Endometrial microvascular endothelial cells (primary cell): Measurements from ENCODE around the gene ARHGEF25. TPM values are rescaled to one million over a fixed set of nuclear protein-coding genes. Genes with fewer than 3 reads are reported as not detected.
"Not testable (repeated sequence)": the region's sequence is repeated elsewhere in the genome, so short reads cannot be mapped to it uniquely, and the experiment has no call there.

ENCODE experiments used
- in situ Hi-C: cut with HindIII; loops from 2 replicates; pipeline ENCODE4 v1.10.0; 2017; ENCODE audit warnings: low sequenced_read_pairs, low pct_unique_long_range_greater_than_20kb; ENCODE audit errors: inconsistent ontology term
- total RNA-seq: library from RNA; depleted of rRNA; stranded (reverse); fragments of >200 nt; gene quantifications from one replicate; pipeline ENCODE4 v1.2.3, GENCODE V29; 2015; ENCODE audit errors: inconsistent ontology term

ARHGEF25 gene
- total RNA-seq, 1 donor from 2014 or later, result 0.09 TPM

- in situ Hi-C loops, result no loop called here
These were observed 5.4 kb upstream of the ARHGEF25 start for GRCh38 chr12:57605811-57606311.

GRCh38 chr12:57606399-57606798, 4.8 kb upstream of the ARHGEF25 start:
- in situ Hi-C loops, result no loop called here

GRCh38 chr12:57606821-57607220, 4.4 kb upstream of the ARHGEF25 start:
- in situ Hi-C loops, result no loop called here

DNA sequence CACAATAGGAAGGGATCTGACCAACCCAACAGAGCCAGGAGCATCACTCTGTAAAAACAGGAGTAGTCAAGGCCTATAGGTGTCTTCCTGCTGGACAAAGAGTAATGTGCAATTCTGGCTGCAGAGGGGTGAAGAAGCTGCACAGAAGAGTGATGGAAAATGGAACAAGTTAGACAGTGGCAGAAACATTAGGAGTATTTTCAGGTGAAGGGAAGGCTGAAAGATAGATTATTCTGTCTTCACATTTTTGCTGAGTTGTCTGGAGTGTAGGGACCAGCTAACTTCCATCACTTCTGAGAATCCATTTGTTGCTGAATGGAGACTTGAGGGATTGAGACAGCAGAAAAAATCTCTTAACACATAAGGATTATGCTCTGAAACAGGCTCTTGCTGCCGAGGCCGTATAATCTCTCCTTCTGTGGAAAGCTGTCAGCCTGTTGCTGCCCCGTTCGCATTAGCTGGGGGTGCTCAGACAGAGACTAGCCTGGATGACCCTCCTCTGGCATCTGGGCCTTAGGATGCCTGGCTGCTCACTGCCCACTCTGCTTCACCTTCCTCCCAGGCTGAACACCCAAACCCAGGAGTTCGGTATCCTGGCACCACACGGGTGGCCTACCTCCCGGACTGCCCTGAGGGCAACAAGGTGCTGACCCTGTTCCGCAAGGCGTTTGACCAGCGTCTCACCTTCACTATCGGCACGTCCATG, 3.1 kb upstream of the ARHGEF25 start:
- in situ Hi-C loops, result no loop called here

DNA sequence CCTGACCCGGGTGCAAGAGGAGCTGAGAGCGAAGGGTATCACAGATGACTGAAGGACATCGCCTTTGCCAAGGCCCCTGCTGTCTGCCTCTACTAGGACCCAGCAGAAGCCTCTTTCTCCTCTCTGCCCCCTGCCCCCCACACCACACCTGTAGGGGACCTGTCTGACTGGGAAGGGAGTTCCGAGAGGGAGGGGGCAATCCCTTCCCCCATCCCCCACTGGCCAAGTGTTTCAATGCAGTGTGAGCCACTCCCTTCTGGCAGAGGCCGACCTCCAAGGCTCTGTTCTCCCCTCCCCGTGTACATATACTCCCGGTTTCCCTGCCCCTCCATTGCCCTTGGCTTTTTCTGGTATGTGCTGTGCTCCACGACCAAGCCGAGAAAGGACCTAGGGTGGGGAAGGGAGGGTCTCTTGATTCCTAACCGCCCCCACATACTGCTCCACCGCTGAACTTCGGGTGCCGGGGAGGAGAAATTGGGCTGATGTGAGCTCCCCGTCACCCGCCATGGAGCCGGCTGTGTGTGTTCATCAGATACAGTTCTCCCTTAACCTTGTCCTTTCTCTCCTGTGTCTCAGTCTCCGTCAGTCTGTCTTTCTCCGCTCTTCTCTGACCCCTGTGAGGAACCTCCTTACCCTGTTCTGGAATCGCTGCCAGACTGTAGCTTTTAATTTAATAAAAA, 2.0 kb upstream of the ARHGEF25 start:
- in situ Hi-C loops, result no loop called here

DNA sequence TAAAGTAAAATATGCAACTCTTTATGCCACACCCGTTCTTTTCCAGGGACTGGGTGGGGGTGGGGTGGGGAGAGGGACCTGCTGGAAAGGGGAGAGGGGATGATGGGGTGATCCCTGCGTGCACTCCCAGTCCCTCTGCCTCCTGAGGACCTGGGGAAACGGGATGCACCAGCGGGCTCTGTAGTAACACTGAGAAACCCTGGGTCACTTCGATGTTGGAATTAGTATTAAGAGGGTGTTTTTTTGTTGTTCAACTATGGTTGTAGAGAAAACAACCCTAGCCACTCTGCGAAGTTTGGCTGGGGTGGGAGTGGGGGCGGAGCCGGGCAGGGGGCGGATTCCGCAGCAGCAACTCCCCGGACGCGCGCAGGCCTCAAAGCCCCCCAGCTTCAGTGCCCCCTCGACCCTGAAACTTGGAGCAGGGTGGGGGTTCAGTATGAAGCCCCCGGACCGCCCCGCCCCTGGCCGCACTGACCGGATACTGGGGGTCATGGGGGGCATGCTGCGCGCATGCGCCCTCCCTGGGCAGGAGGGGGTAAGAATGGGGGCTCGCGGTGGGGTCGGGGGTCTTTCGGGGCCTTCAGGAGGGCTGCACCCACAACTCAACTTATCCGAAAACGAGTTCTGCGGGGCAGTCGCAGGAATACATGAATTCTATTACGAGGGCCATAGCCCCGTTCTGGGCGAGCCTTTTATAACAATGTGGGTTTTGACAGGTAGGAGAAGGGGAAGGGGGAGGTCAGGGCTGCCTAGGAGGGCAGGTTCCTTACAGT, 1.3 kb upstream of the ARHGEF25 start:
- in situ Hi-C loops, result no loop called here

DNA sequence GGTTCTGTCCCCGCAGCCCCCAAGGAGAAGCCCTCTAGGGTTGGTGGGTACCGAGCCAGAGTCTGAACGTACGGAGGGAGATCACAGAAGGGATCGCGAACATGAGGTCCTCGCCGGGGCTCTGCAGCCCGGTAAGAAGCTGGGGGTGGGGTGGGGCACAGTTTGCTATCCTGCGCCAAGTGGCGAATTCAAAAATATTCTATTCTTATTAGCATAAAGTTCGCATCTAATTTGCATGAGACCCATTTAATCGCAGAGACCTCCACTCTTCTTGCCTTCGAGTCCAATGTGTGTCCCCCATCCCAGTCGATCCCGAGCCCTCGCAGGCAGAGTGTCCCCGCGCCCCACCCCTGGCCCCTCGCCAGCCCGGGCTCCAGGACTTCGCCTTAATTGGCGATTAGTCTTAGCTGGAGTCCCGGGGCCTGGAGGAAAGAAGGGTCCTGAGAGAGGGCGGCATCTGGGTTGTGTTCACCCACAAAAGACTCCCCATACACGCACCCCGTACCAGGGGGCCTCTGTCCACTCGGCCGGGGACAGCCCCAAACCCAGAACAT, 604 bp upstream of the ARHGEF25 start:
- in situ Hi-C loops, result no loop called here

GRCh38 chr12:57611827-57612710, 834 bp downstream of the ARHGEF25 start:
- in situ Hi-C loops, result no loop called here

DNA sequence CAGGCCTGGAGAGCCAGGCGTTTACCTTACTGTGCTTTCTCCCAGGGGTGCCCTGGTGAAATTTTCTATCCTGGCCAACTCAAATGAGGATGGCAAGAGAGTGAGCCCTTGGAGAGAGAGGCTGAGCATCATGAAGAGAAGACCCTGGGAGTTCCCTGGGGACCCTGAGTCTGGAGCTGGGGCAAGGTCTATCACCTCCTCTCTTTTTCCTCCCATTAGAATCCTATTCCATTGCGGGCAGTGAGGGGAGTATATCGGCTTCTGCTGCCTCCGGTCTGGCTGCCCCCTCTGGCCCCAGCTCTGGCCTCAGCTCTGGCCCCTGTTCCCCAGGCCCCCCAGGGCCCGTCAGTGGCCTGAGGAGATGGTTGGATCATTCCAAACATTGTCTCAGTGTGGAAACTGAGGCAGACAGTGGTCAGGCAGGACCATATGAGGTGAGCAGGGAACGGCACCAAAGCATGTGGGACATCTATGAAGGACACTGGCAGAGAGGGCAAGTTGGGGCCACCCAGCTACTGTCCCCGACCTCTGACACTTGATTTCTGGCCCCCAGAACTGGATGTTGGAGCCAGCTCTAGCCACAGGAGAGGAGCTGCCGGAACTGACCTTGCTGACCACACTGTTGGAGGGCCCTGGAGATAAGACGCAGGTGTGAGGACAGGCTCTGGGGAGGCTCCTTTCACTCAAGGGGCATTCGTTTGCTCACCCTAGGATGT, 1.6 kb downstream of the ARHGEF25 start:
- in situ Hi-C loops, result no loop called here

DNA sequence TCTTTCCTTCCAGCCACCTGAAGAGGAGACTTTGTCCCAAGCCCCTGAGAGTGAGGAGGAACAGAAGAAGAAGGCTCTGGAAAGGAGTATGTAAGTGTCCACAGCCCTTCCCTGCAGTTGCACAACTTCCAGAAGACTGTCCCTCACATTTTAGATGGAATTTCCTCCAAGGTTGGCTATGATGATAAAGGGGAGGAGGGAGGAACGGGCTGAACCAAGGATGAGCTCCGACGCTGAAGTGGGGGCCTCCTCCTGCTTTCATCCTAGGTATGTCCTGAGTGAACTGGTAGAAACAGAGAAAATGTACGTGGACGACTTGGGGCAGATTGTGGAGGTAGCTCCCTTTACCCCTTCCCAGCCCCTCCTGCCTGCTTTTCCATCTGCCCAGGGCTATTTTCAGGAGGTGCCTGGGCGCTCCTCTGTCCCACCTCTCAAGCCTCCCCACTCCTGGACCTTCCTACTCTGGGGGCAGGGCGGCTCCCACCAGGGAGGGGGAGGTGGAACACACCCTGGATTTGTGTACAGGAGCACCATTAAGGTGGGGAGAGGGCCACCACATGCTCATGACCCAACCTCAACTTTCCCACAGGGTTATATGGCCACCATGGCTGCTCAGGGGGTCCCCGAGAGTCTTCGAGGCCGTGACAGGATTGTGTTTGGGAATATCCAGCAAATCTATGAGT, 2.3 kb downstream of the ARHGEF25 start:
- in situ Hi-C loops, result no loop called here

- in situ Hi-C loops, result no loop called here
These were observed 3.1 kb downstream of the ARHGEF25 start for GRCh38 chr12:57614178-57614947.

DNA sequence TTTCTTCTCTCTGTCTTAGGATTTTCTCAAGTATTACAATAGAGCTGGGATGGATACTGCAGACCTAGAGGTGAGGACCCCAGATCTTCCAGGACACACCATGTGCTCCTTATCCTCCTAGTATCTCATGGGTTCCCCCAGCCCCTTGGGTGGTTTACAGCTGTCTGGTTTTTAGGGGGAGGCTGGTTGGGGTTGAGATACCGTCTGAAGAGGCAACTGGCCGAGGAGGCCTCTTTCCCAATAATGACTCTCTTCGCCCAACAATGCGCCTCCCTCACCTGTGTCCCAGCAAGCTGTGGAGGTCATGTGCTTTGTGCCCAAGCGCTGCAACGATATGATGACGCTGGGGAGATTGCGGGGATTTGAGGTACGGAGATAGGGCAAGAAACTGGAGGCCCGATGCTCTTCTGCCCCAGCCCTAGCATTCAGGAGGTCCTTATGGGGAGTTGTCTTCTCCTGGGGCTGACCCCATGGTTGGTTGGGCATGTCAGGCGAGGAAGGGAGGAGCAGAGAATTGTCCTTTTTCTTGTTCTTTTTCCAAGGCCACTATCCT, 3.8 kb downstream of the ARHGEF25 start:
- in situ Hi-C loops, result no loop called here

DNA sequence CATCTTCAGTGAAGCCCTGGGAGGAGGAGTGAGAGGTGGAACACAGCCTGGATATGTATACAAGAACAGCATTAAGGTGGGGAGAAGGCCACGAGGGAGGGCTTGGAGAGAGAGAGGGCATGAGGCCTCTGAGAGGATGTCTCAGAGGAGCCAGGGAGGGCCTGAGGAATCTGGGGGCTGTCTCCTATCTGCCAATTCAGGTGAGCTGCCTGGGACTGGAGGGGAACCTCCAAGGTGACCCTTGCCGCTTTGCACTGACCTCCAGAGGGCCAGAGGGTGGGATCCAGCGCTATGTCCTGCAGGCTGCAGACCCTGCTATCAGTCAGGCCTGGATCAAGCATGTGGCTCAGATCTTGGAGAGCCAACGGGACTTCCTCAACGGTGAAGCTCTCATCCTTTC, 4.4 kb downstream of the ARHGEF25 start:
- in situ Hi-C loops, result no loop called here

GRCh38 chr12:57616383-57617101, 5.3 kb downstream of the ARHGEF25 start:
- in situ Hi-C loops, result no loop called here

DNA sequence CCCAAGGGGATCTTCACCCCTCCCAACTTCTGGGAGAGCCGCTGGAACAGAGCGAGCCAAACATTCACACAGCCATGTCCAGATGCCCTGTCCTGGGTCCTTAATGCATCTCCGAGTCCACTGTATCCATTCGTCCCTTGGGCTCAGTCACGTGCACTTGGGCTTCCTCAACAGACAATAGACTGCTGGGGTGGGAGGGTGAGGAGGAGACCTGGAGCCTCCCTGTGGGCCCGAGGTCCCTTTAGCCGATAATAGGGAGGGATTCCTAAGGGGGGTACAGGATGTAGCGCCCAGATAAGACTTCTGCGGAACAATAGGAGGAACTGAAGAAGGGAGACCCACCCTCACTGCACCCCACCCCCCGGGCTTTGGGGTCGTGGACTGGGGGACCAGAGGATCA, 6.7 kb downstream of the ARHGEF25 start:
- in situ Hi-C loops, result no loop called here

GRCh38 chr12:57618431-57618830, 7.2 kb downstream of the ARHGEF25 start:
- in situ Hi-C loops, result not testable (repeated sequence)
